ENCODE results near the gene ENO2. TPM values are rescaled to one million over a fixed set of nuclear protein-coding genes. Genes with fewer than 3 reads are reported as not detected.
"Not testable (repeated sequence)": the region's sequence is repeated elsewhere in the genome, so short reads cannot be mapped to it uniquely, and the experiment has no call there.

ENO2 gene
- polyA plus RNA-seq, 1 of the 3 experiments (the other 2 are of a cell fraction), result 50.6 TPM

- Histone ChIP-seq H3K9ac (no peak overlapping the region), H3K4me1 (ENCODE audit: control insufficient read depth in 1 of 2, insufficient read depth in 2 of 2, low read depth in 1 of 2, low read length in 1 of 2) (no peaks in the 10 kb centered on the region), H3K9me3 (no peaks in the 10 kb centered on the region), H3K79me2 (ENCODE audit: insufficient read depth) (no peaks in the 10 kb centered on the region), H3K27me3 (ENCODE audit: insufficient read depth) (no peaks in the 10 kb centered on the region), H3K9me2 (no peaks in the 10 kb centered on the region), H2AFZ (ENCODE audit: low read depth) (no peak overlapping the region), H3K27ac (ENCODE audit: low read depth in 2 of 2, low read length in 1 of 2) (no peak overlapping the region), H4K20me1 (ENCODE audit: insufficient read depth) (no peaks in the 10 kb centered on the region), H3K4me3 (ENCODE audit: low read depth in 2 of 2, low read length in 1 of 2) (no peak overlapping the region), H3F3A (replicated peaks; ENCODE audit: insufficient read depth) (peaks cover 3% of the 10 kb centered on the region), H3K4me2 (no peak overlapping the region), H3K36me3 (replicated peaks in 1 of 2; ENCODE audit: control insufficient read depth in 1 of 2, insufficient read depth in 2 of 2, low read length in 1 of 2) (peaks cover 4 to 5% of the 10 kb centered on the region in 2 experiments)
- POLR2A ChIA-PET, result interaction anchor here (0.6 to 1.7 kb wide), 4 partner anchors 11 to 59 kb away, joined by 3 to 7 read pairs (median 4); partner anchors contain the start of genes RNU7-1 and SPSB2
- TF ChIP-seq TEAD4 (IDR thresholded peaks at IDR 0.05; ENCODE audit: borderline replicate concordance, insufficient read depth) (no peak), YY1 (IDR thresholded peaks at IDR 0.05; ENCODE audit: low read depth) (no peak), FOSL2 (IDR thresholded peaks at IDR 0.05; ENCODE audit: borderline replicate concordance, low read depth) (no peak), POLR2AphosphoS5 (IDR thresholded peaks at IDR 0.05; ENCODE audit: low read depth, low read length) (no peak), EZH2phosphoT487 (IDR thresholded peaks at IDR 0.05; ENCODE audit: borderline replicate concordance, low read depth) (no peak), REST (IDR thresholded peaks at IDR 0.05; ENCODE audit: low read depth, low read length) (no peak), GABPA (IDR thresholded peaks at IDR 0.05; ENCODE audit: low read depth) (no peak), SIN3A (IDR thresholded peaks at IDR 0.05; ENCODE audit: borderline replicate concordance, low read depth, low read length) (no peak), SMC3 (IDR thresholded peaks at IDR 0.05; ENCODE audit: low read depth, low read length) (no peak), FOXM1 (IDR thresholded peaks at IDR 0.05; ENCODE audit: low read depth) (no peak), CTCF (IDR thresholded peaks at IDR 0.05) (no peak)
- DNase-seq, result no peak
- 81% methylated on average over 22 of the region's 22 CpGs for WGBS (ENCODE audit: low lambda C conversion rate)
- CTCF ChIA-PET, result interaction anchor here (1.1 to 5.2 kb wide), 5 partner anchors 12 to 58 kb away, joined by 3 to 56 read pairs (median 3); partner anchors contain the start of gene SPSB2
Measured at GRCh38 chr12:6884539-6884938, 29.8 kb upstream of the ENO2 start.

GRCh38 chr12:6886206-6886999 is 28.0 kb upstream of the ENO2 start:
- CTCF ChIA-PET, result interaction anchor here (0.9 to 5.2 kb wide), 3 partner anchors 14 to 37 kb away, joined by 4 to 56 read pairs (median 4); partner anchors contain the start of gene SPSB2
- H3K27me3 ChIP-seq (ENCODE audit: insufficient read depth); H3K79me2 ChIP-seq (ENCODE audit: insufficient read depth); H3K4me3 ChIP-seq (ENCODE audit: low read depth in 2 of 2, low read length in 1 of 2); H3K27ac ChIP-seq (ENCODE audit: low read depth in 2 of 2, low read length in 1 of 2); DNase-seq; H3K4me1 ChIP-seq (ENCODE audit: control insufficient read depth in 1 of 2, insufficient read depth in 2 of 2, low read depth in 1 of 2, low read length in 1 of 2); H4K20me1 ChIP-seq (ENCODE audit: insufficient read depth); H3K9ac ChIP-seq; POLR2A ChIA-PET; H3K4me2 ChIP-seq; H3K9me3 ChIP-seq; H2AFZ ChIP-seq (ENCODE audit: low read depth); H3K36me3 ChIP-seq (replicated peaks in 1 of 2; ENCODE audit: control insufficient read depth in 1 of 2, insufficient read depth in 2 of 2, low read length in 1 of 2); H3K9me2 ChIP-seq: not testable (repeated sequence)
- WGBS (ENCODE audit: low lambda C conversion rate), result 84% methylated on average over 10 of the region's 15 CpGs
- peaks cover 16% of the 10 kb centered on the region for H3F3A ChIP-seq (replicated peaks; ENCODE audit: insufficient read depth)

Measured in SK-N-SH (cell line).